Activated CD8-positive, alpha-beta T cell treated with anti-CD3 and anti-CD28 coated beads, Interleukin-2, amount 10 ng/mL, durations not matched to agents 7 days and 5 days (primary cell): Measurements from ENCODE around the gene HOXC12. TPM values are rescaled to one million over a fixed set of nuclear protein-coding genes. Genes with fewer than 3 reads are reported as not detected.
A peak's percentile ranks its signal among the peaks of the same experiment; 100 is the strongest.

Source experiments
- ATAC-seq: fragments of 150-1000 bp; cut with Tn5 transposase; one replicate; pipeline ENCODE4 v1.10.0; 2021; ENCODE audit warnings: moderate library complexity
- CTCF ChIA-PET: fragments of 350-600 bp; sonication (Branson Sonifier 250); formaldehyde crosslinking; loops from one replicate; lab custom pipeline; 2021; ENCODE audit warnings: antibody characterized with exemption; lab: Charles Lee
- POLR2A ChIA-PET: fragments of 350-600 bp; sonication (Branson Sonifier 250); formaldehyde crosslinking; loops from one replicate; lab custom pipeline; 2021; ENCODE audit warnings: antibody characterized with exemption; lab: Charles Lee
- DNase-seq: peaks from one replicate; pipeline ENCODE4 v3.0.0-alpha.2; 2020
- H3K27ac Mint-ChIP-seq: one replicate; pipeline ENCODE4 v1.8.0; 2021; ENCODE audit warnings: mild to moderate bottlenecking, mixed read lengths
- H3K27me3 Mint-ChIP-seq: one replicate; pipeline ENCODE4 v1.8.0; 2021; ENCODE audit warnings: low read depth, mixed read lengths
- H3K36me3 Mint-ChIP-seq: one replicate; pipeline ENCODE4 v1.8.0; 2021; ENCODE audit warnings: low read depth, mixed read lengths
- H3K4me1 Mint-ChIP-seq: one replicate; pipeline ENCODE4 v1.8.0; 2021; ENCODE audit warnings: low read depth, mixed read lengths
- H3K4me3 Mint-ChIP-seq: one replicate; pipeline ENCODE4 v1.8.0; 2021; ENCODE audit warnings: mild to moderate bottlenecking, mixed read lengths
- H3K9me3 Mint-ChIP-seq: one replicate; pipeline ENCODE4 v1.8.0; 2022; ENCODE audit warnings: mixed read lengths; ENCODE audit not compliant: insufficient read depth
- microRNA-seq: library from miRNA; unstranded; fragments of <30 nt; microRNA quantifications from one replicate; pipeline ENCODE4 v1.2.0, GENCODE V29; 2022
- total RNA-seq, 2 experiments: library from RNA; stranded (reverse); gene quantifications; one replicate each; pipeline ENCODE4 v1.2.3, GENCODE V29; 2021

Gene HOXC12
- total RNA-seq, 2 experiments from 2014 or later = not detected

- ATAC-seq = no peak
- Mint-ChIP-seq H3K9me3 (no peaks in the 10 kb centered on the region), H3K27me3 (peaks cover 93% of the 10 kb centered on the region), H3K4me1 (peaks cover 20% of the 10 kb centered on the region), H3K4me3 (no peak overlapping the region), H3K27ac (no peak overlapping the region), H3K36me3 (no peaks in the 10 kb centered on the region)
- POLR2A ChIA-PET = interaction anchor here (1.0 kb wide), 1 partner anchor 28 kb away, joined by 5 read pairs; the partner anchor contains the start of gene HOXC5
- CTCF ChIA-PET = interaction anchor here (0.7 to 7.0 kb wide), 17 partner anchors 13 to 247 kb away, joined by 3 to 91 read pairs (median 6); partner anchors contain the start of genes HOXC5 and SMUG1
- no peak for DNase-seq
Measured at GRCh38 chr12:54004841-54005530, 50.3 kb downstream of the HOXC12 start.

GRCh38 chr12:54005531-54005852 is 50.8 kb downstream of the HOXC12 start:
- Mint-ChIP-seq H3K4me3 (no peak overlapping the region), H3K36me3 (no peaks in the 10 kb centered on the region), H3K27me3 (peaks cover 95% of the 10 kb centered on the region), H3K9me3 (no peaks in the 10 kb centered on the region), H3K27ac (no peak overlapping the region), H3K4me1 (peaks cover 20% of the 10 kb centered on the region)
- ChIA-PET CTCF (interaction anchor here (0.6 to 7.0 kb wide), 28 partner anchors 7 to 315 kb away, joined by 3 to 91 read pairs (median 5); partner anchors contain the start of genes HOXC12, HOXC5 and SMUG1), POLR2A (interaction anchor here (0.6 to 1.0 kb wide), 2 partner anchors 27 to 34 kb away, joined by 3 to 5 read pairs; partner anchors contain the start of gene HOXC5)
- no peak for DNase-seq
- ATAC-seq = peak; percentile 6

DNA sequence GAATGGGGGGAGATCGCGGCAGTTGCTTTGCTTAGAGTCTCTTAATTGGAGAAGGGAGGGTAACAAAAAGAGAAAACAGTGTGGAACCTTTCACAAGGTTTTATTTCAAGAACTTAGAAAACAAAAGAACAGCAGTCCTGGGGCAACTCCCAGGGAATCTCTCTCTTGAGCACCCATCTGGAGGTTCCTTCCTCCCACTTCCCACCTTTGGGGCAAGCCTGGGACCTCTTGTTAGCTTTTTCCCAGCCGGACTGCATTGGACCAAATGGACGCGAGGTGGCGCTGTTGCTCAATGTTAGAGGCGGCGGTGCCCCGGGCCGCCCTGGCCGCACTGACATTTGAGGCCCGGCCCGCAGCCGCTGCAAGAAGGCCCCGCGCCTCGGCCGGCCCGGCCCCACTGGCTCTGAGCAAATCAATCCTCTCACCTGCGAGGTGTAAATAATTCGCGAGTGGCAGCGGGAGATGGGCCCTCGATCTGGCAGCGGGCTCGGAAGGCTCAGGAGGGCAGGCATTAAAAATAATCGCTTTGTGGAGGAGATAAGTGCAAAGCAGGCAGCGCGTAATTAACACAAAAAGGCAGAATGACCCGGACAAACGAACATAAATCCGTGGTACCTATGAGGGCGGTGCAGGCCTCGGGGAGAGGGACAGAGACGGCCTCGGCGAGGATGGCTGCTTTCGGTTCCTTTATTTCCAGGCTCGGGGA is 51.3 kb downstream of the HOXC12 start:
- Mint-ChIP-seq H3K4me1 (peaks cover 20% of the 10 kb centered on the region), H3K27me3 (peaks cover 92% of the 10 kb centered on the region), H3K27ac (no peak overlapping the region), H3K4me3 (peak overlapping the region; percentile 71), H3K9me3 (no peaks in the 10 kb centered on the region), H3K36me3 (no peaks in the 10 kb centered on the region)
- POLR2A ChIA-PET = interaction anchor here (0.6 to 1.0 kb wide), 2 partner anchors 27 to 35 kb away, joined by 3 to 5 read pairs; partner anchors contain the start of gene HOXC5
- CTCF ChIA-PET = interaction anchor here (0.6 to 7.0 kb wide), 29 partner anchors 8 to 315 kb away, joined by 3 to 91 read pairs (median 5); partner anchors contain the start of genes HOXC10, HOXC12, HOXC5 and SMUG1
- ATAC-seq = peak; percentile 82
- peak; percentile 88 for DNase-seq

- H3K4me1 Mint-ChIP-seq = peaks cover 20% of the 10 kb centered on the region
- ChIA-PET CTCF (interaction anchor here (1.0 to 7.0 kb wide), 20 partner anchors 9 to 210 kb away, joined by 3 to 91 read pairs (median 5); partner anchors contain the start of genes HOXC10, HOXC12, HOXC5 and SMUG1), POLR2A (no interaction called here)
- no peaks in the 10 kb centered on the region for H3K36me3 Mint-ChIP-seq
- DNase-seq (no peak), ATAC-seq (no peak)
- H3K9me3 Mint-ChIP-seq = no peaks in the 10 kb centered on the region
- peaks cover 92% of the 10 kb centered on the region for H3K27me3 Mint-ChIP-seq
- H3K27ac Mint-ChIP-seq = no peak overlapping the region
- H3K4me3 Mint-ChIP-seq = peak overlapping the region; percentile 71
Measured at GRCh38 chr12:54006559-54007220, 52.0 kb downstream of the HOXC12 start.

DNA sequence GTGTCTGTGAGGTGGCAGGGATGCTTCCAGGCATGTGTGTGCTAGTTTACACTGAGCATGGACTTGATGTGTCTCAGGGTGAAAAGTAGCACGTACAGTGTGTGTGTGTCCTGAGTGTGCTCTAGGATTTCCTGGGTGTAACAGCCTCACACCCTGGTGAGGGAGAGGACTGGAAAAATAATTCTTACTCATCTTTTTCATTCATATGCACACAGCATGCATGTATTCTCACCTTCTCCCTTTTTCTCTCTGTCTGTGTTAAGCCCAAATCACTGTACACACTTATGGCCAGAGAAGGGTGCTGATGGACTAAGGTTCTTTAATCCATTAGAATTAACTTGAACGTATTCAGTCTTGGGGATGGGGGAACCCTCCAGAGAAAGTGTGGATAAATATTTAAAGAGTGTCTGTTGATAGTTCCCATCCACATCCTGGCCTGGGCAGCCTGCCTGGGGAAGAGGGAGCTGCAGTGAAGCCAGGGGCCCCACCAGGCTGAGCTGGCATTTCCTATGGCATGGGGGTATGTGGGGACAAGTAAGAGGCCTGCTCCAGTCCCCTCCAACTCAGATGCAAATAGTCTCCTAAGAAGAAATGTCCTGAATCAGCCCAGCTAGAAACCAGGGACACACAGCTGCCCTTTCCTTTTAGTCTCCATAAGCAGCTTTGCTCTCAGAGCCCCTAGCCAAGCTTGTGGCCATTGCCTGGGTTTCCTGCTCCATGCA is 53.0 kb downstream of the HOXC12 start:
- ChIA-PET CTCF (interaction anchor here (0.8 to 7.0 kb wide), 14 partner anchors 9 to 206 kb away, joined by 3 to 91 read pairs (median 8); partner anchors contain the start of genes HOXC10, HOXC5 and SMUG1), POLR2A (interaction anchor here (0.8 kb wide), 1 partner anchor 8 kb away, joined by 3 read pairs; no protein-coding TSS in a partner anchor)
- Mint-ChIP-seq H3K27me3 (peaks cover 91% of the 10 kb centered on the region), H3K4me3 (no peak overlapping the region), H3K4me1 (peaks cover 20% of the 10 kb centered on the region), H3K9me3 (no peaks in the 10 kb centered on the region), H3K36me3 (no peaks in the 10 kb centered on the region), H3K27ac (no peak overlapping the region)
- DNase-seq (no peak), ATAC-seq (no peak)

- CTCF ChIA-PET = interaction anchor here (0.8 to 7.0 kb wide), 7 partner anchors 8 to 200 kb away, joined by 3 to 91 read pairs (median 10); partner anchors contain the start of genes HOXC10, HOXC5 and SMUG1
- Mint-ChIP-seq H3K4me3 (no peak overlapping the region), H3K27me3 (peaks cover 91% of the 10 kb centered on the region), H3K27ac (no peak overlapping the region), H3K9me3 (no peaks in the 10 kb centered on the region), H3K36me3 (no peaks in the 10 kb centered on the region), H3K4me1 (peaks cover 20% of the 10 kb centered on the region)
- DNase-seq (no peak), ATAC-seq (no peak)
- POLR2A ChIA-PET = interaction anchor here (0.8 kb wide), 1 partner anchor 9 kb away, joined by 3 read pairs; no protein-coding TSS in a partner anchor
Measured at GRCh38 chr12:54008260-54008552, 53.5 kb downstream of the HOXC12 start.

Small RNAs within 50 kb of the gene (microRNA-seq; reads per million reads assigned to microRNA genes)
- gene MIR196A2 = 6.9 reads per million, percentile 13 among the genes with 10 or more reads in this experiment

Other genes with a start within 250 kb of the HOXC12 start
- gene CALCOCO1, start 227.5 kb upstream of the HOXC12 start, total RNA-seq = 10 to 100 TPM; 23.8 to 27.9 TPM
- gene CISTR, start 202.9 kb upstream of the HOXC12 start, total RNA-seq = not detected
- not detected for gene HOXC13, start 16.1 kb upstream of the HOXC12 start, total RNA-seq
- gene HOXC11, start 18.2 kb downstream of the HOXC12 start, total RNA-seq = not detected
- not detected for gene HOTAIR, start 20.1 kb downstream of the HOXC12 start, total RNA-seq
- not detected for gene HOXC10, start 30.2 kb downstream of the HOXC12 start, total RNA-seq
- not detected for gene HOXC9, start 45.3 kb downstream of the HOXC12 start, total RNA-seq
- gene HOXC8, start 54.1 kb downstream of the HOXC12 start, total RNA-seq = not detected
- gene HOXC6, start 73.5 kb downstream of the HOXC12 start, total RNA-seq = not detected
- not detected for gene HOXC5, start 78.1 kb downstream of the HOXC12 start, total RNA-seq
- gene HOXC4, start 98.9 kb downstream of the HOXC12 start, total RNA-seq = 1 to 10 TPM; 1.1 to 1.3 TPM
- gene SMUG1, start 234.1 kb downstream of the HOXC12 start, total RNA-seq = 10 to 100 TPM; 21.5 to 22.8 TPM